Mammary epithelial cell (primary cell): ENCODE data around the gene PRR19.

Experiments used
- EZH2 ChIP-seq: IDR thresholded peaks from 2 replicates; pipeline ENCODE4 v1.6.1; 2012; ENCODE audit warnings: low read length, inconsistent platforms, borderline replicate concordance
- TF ChIP-seq, protein P1 (sequence below), 2 donors: IDR thresholded peaks in 1 of 2; conservative IDR thresholded peaks in 1 of 2; 2 replicates each; pipeline ENCODE4 v1.5.1; 2011 to 2012; ENCODE audit warnings: inconsistent platforms in 2 of 2, low read length in 2 of 2, mild to moderate bottlenecking in 2 of 2, control low read depth in 1 of 2, low read depth in 1 of 2; ENCODE audit not compliant: insufficient read depth in 1 of 2; ENCODE audit errors: extremely low read depth in 1 of 2

DNA sequence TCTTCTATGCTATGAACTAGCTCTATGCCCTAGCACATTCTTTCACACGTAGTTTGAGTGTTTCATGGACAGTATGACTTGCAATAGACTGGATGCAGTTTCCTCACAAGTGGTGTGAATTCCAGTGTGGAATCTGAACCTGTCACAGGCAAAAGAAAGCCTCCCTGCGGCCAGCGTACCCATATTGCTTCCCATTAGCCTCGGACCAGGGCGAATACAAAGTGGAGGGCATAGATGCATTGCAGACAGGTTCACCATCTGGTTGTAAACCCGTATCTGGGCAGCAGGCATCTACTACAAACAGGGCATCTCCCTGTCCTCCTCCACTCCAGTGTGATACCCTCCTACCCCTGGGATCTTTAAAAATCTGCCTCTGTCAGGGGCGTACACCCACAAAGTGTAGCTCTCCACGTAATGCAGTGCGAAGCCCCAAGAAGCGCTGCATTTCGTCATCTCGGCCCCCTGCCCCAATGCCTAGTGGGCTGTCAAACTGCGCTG, 34.2 kb upstream of the PRR19 start:
- TF ChIP-seq, protein P1, sequence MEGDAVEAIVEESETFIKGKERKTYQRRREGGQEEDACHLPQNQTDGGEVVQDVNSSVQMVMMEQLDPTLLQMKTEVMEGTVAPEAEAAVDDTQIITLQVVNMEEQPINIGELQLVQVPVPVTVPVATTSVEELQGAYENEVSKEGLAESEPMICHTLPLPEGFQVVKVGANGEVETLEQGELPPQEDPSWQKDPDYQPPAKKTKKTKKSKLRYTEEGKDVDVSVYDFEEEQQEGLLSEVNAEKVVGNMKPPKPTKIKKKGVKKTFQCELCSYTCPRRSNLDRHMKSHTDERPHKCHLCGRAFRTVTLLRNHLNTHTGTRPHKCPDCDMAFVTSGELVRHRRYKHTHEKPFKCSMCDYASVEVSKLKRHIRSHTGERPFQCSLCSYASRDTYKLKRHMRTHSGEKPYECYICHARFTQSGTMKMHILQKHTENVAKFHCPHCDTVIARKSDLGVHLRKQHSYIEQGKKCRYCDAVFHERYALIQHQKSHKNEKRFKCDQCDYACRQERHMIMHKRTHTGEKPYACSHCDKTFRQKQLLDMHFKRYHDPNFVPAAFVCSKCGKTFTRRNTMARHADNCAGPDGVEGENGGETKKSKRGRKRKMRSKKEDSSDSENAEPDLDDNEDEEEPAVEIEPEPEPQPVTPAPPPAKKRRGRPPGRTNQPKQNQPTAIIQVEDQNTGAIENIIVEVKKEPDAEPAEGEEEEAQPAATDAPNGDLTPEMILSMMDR (conservative IDR thresholded peaks at IDR 0.05 in 1 of 2, IDR thresholded peaks at IDR 0.05 in 1 of 2; ENCODE audit: extremely low read depth in 1 of 2, insufficient read depth in 1 of 2, low read depth in 1 of 2, low read length in 2 of 2), result no peak
- TF ChIP-seq EZH2, result no peak
